ENCODE measurements around the gene GLG1. TPM values are rescaled to one million over a fixed set of nuclear protein-coding genes. Genes with fewer than 3 reads are reported as not detected.
"Not testable (repeated sequence)": the region's sequence is repeated elsewhere in the genome, so short reads cannot be mapped to it uniquely, and the experiment has no call there.

GLG1 gene
- 24.9 TPM for polyA plus RNA-seq (2012; ENCODE audit: low read depth, missing spikeins)

- FAIRE-seq (peak; percentile 95), DNase-seq (ENCODE audit: insufficient read length, low spot score) (peak; percentile 80)
- TF ChIP-seq POLR2A (IDR thresholded peaks at IDR 0.05; ENCODE audit: low read depth, low read length): peak; percentile 93
- peak; percentile 93 for TF ChIP-seq TAF1 (IDR thresholded peaks at IDR 0.05; ENCODE audit: low read depth, low read length)
- no peak for TF ChIP-seq SPI1 (IDR thresholded peaks at IDR 0.05; ENCODE audit: low read depth, low read length)
- TF ChIP-seq POU2F2 (IDR thresholded peaks at IDR 0.05; ENCODE audit: low read depth, low read length): peak; percentile 93
- no peak for TF ChIP-seq PAX5 (IDR thresholded peaks at IDR 0.05; ENCODE audit: insufficient read depth, low read length, severe bottlenecking)
- peak; percentile 91 for TF ChIP-seq POLR2AphosphoS5 (IDR thresholded peaks at IDR 0.05; ENCODE audit: low read depth, low read length)
Observed at GRCh38 chr16:74606521-74607309, at the start of gene GLG1. GLG1 (minus strand) TSS chr16:74607114; CDS start chr16:74607094, 20 bp downstream.

- DNase-seq (ENCODE audit: insufficient read length, low spot score) (no peak), FAIRE-seq (no peak)
- TF ChIP-seq POU2F2 (IDR thresholded peaks at IDR 0.05; ENCODE audit: low read depth, low read length): no peak
- no peak for TF ChIP-seq POLR2A (IDR thresholded peaks at IDR 0.05; ENCODE audit: low read depth, low read length)
- TF ChIP-seq POLR2AphosphoS5 (IDR thresholded peaks at IDR 0.05; ENCODE audit: low read depth, low read length): no peak
- TF ChIP-seq PAX5 (IDR thresholded peaks at IDR 0.05; ENCODE audit: insufficient read depth, low read length, severe bottlenecking): no peak
- no peak for TF ChIP-seq TAF1 (IDR thresholded peaks at IDR 0.05; ENCODE audit: low read depth, low read length)
- no peak for TF ChIP-seq SPI1 (IDR thresholded peaks at IDR 0.05; ENCODE audit: low read depth, low read length)
Observed at GRCh38 chr16:74654536-74655050, 47.7 kb upstream of the GLG1 start.

GRCh38 chr16:74652883-74653282 lies 46.0 kb upstream of the GLG1 start:
- DNase-seq (ENCODE audit: insufficient read length, low spot score); FAIRE-seq: not testable (repeated sequence)

- no peak for TF ChIP-seq POLR2AphosphoS5 (IDR thresholded peaks at IDR 0.05; ENCODE audit: low read depth, low read length)
- no peak for TF ChIP-seq POU2F2 (IDR thresholded peaks at IDR 0.05; ENCODE audit: low read depth, low read length)
- no peak for TF ChIP-seq SPI1 (IDR thresholded peaks at IDR 0.05; ENCODE audit: low read depth, low read length)
- no peak for TF ChIP-seq TAF1 (IDR thresholded peaks at IDR 0.05; ENCODE audit: low read depth, low read length)
- no peak for TF ChIP-seq PAX5 (IDR thresholded peaks at IDR 0.05; ENCODE audit: insufficient read depth, low read length, severe bottlenecking)
- TF ChIP-seq POLR2A (IDR thresholded peaks at IDR 0.05; ENCODE audit: low read depth, low read length): no peak
- FAIRE-seq (no peak), DNase-seq (ENCODE audit: insufficient read length, low spot score) (no peak)
Observed at GRCh38 chr16:74652249-74652648, 45.3 kb upstream of the GLG1 start.

GRCh38 chr16:74651841-74652240 lies 44.9 kb upstream of the GLG1 start:
- no peak for FAIRE-seq

GRCh38 chr16:74650966-74651567 lies 44.2 kb upstream of the GLG1 start:
- TF ChIP-seq TAF1 (IDR thresholded peaks at IDR 0.05; ENCODE audit: low read depth, low read length) (no peak), POU2F2 (IDR thresholded peaks at IDR 0.05; ENCODE audit: low read depth, low read length) (no peak), PAX5 (IDR thresholded peaks at IDR 0.05; ENCODE audit: insufficient read depth, low read length, severe bottlenecking) (no peak), POLR2A (IDR thresholded peaks at IDR 0.05; ENCODE audit: low read depth, low read length) (no peak), POLR2AphosphoS5 (IDR thresholded peaks at IDR 0.05; ENCODE audit: low read depth, low read length) (no peak), SPI1 (IDR thresholded peaks at IDR 0.05; ENCODE audit: low read depth, low read length) (no peak)
- FAIRE-seq: no peak
- no peak for DNase-seq (ENCODE audit: insufficient read length, low spot score)

More at GRCh38 chr16:74651841-74652240, 44.9 kb upstream of the GLG1 start:
- TF ChIP-seq TAF1 (IDR thresholded peaks at IDR 0.05; ENCODE audit: low read depth, low read length) (no peak), POLR2A (IDR thresholded peaks at IDR 0.05; ENCODE audit: low read depth, low read length) (no peak), POLR2AphosphoS5 (IDR thresholded peaks at IDR 0.05; ENCODE audit: low read depth, low read length) (no peak), POU2F2 (IDR thresholded peaks at IDR 0.05; ENCODE audit: low read depth, low read length) (no peak), SPI1 (IDR thresholded peaks at IDR 0.05; ENCODE audit: low read depth, low read length) (no peak), PAX5 (IDR thresholded peaks at IDR 0.05; ENCODE audit: insufficient read depth, low read length, severe bottlenecking) (no peak)
- no peak for DNase-seq (ENCODE audit: insufficient read length, low spot score)

GRCh38 chr16:74649839-74650504 lies 43.1 kb upstream of the GLG1 start:
- DNase-seq (ENCODE audit: insufficient read length, low spot score) (no peak), FAIRE-seq (no peak)
- TF ChIP-seq POLR2A (IDR thresholded peaks at IDR 0.05; ENCODE audit: low read depth, low read length): no peak
- no peak for TF ChIP-seq POU2F2 (IDR thresholded peaks at IDR 0.05; ENCODE audit: low read depth, low read length)
- no peak for TF ChIP-seq POLR2AphosphoS5 (IDR thresholded peaks at IDR 0.05; ENCODE audit: low read depth, low read length)
- no peak for TF ChIP-seq TAF1 (IDR thresholded peaks at IDR 0.05; ENCODE audit: low read depth, low read length)
- TF ChIP-seq PAX5 (IDR thresholded peaks at IDR 0.05; ENCODE audit: insufficient read depth, low read length, severe bottlenecking): no peak
- TF ChIP-seq SPI1 (IDR thresholded peaks at IDR 0.05; ENCODE audit: low read depth, low read length): no peak

- FAIRE-seq: no peak
- TF ChIP-seq PAX5 (IDR thresholded peaks at IDR 0.05; ENCODE audit: insufficient read depth, low read length, severe bottlenecking): no peak
- no peak for TF ChIP-seq TAF1 (IDR thresholded peaks at IDR 0.05; ENCODE audit: low read depth, low read length)
- TF ChIP-seq POLR2AphosphoS5 (IDR thresholded peaks at IDR 0.05; ENCODE audit: low read depth, low read length): no peak
- TF ChIP-seq POLR2A (IDR thresholded peaks at IDR 0.05; ENCODE audit: low read depth, low read length): no peak
- no peak for TF ChIP-seq SPI1 (IDR thresholded peaks at IDR 0.05; ENCODE audit: low read depth, low read length)
- TF ChIP-seq POU2F2 (IDR thresholded peaks at IDR 0.05; ENCODE audit: low read depth, low read length): no peak
- DNase-seq (ENCODE audit: insufficient read length, low spot score): no peak
Observed at GRCh38 chr16:74641969-74642368, 35.1 kb upstream of the GLG1 start.

Measured in GM12891 (cell line).